HepG2 (cell line): ENCODE measurements around the gene MLLT1. TPM values are rescaled to one million over a fixed set of nuclear protein-coding genes. Genes with fewer than 3 reads are reported as not detected.

Experiments used
- ATAC-seq: fragments of 200-7000 bp; cut with Tn5 transposase; 3 replicates; pipeline ENCODE4 v1.9.1; 2020; ENCODE audit warnings: mild to moderate bottlenecking, moderate library complexity
- BruUV-seq: library from RNA; stranded (reverse); fragments of 400-500 nt; replicated peaks from 2 replicates; lab custom pipeline; 2021; lab: Mats Ljungman, UMichigan
- CTCF ChIA-PET: fragments of 300-600 bp; formaldehyde crosslinking; extraction: SDS; loops from one replicate; lab custom pipeline; 2021; ENCODE audit warnings: low total read pairs, inconsistent platforms, low intra/inter-chr PET ratio; lab: Yijun Ruan, JAX
- POLR2A ChIA-PET: fragments of 350-600 bp; sonication (Branson Sonifier 250); formaldehyde crosslinking; loops from one replicate; lab custom pipeline; 2020; ENCODE audit warnings: antibody characterized with exemption, inconsistent platforms; lab: Yijun Ruan, JAX
- DNase-seq: peaks from one replicate; pipeline ENCODE4 v3.0.0-alpha.2; 2015; ENCODE audit warnings: low spot score
- FAIRE-seq: peaks from 3 replicates; lab custom pipeline; 2011; peaks lifted over from hg19 to GRCh38; lab: Jason Lieb, UNC
- H2AFZ ChIP-seq: one replicate; pipeline ENCODE4 v1.6.1; 2011; ENCODE audit warnings: low read length, inconsistent platforms
- H3K27ac ChIP-seq: fragments of 300-600 bp; 3 replicates; pipeline ENCODE4 v1.8.0; 2011; ENCODE audit warnings: mixed run types, mild to moderate bottlenecking, mixed read lengths, low read length, inconsistent platforms; ENCODE audit not compliant: insufficient read depth; ENCODE audit errors: extremely low read length
- H3K27me3 ChIP-seq, 2 experiments: fragments of 200-600 bp in 1 of 2; 2 replicates in 1 of 2; 3 replicates in 1 of 2; pipeline versions ENCODE4 v1.6.0 to v1.8.0; 2011; ENCODE audit warnings: low read length in 2 of 2, mild to moderate bottlenecking in 2 of 2, moderate library complexity in 2 of 2, inconsistent platforms in 1 of 2; ENCODE audit not compliant: insufficient read depth in 2 of 2, control insufficient read depth in 1 of 2
- H3K36me3 ChIP-seq, 2 experiments: fragments of 200-600 bp in 1 of 2; replicated peaks in 1 of 2; 2 replicates in 1 of 2; 3 replicates in 1 of 2; pipeline versions ENCODE4 v1.5.1 to v1.8.0; 2011; ENCODE audit warnings: low read length in 2 of 2, inconsistent platforms in 1 of 2; ENCODE audit not compliant: insufficient read depth in 2 of 2, control insufficient read depth in 1 of 2
- H3K4me1 ChIP-seq: 2 replicates; pipeline ENCODE4 v1.5.1; 2012; ENCODE audit warnings: low read length, inconsistent platforms; ENCODE audit not compliant: insufficient read depth
- H3K4me2 ChIP-seq: 2 replicates; pipeline ENCODE4 v1.6.0; 2011; ENCODE audit warnings: low read depth, low read length, inconsistent platforms
- H3K4me3 ChIP-seq, 3 experiments: fragments of 200-600 bp in 1 of 3; sonication (generic), shearing (Covaris generic) in 1 of 3; replicated peaks in 1 of 3; 2 replicates each; pipeline ENCODE4 v1.5.1; 2011 to 2016; ENCODE audit warnings: low read length in 3 of 3, inconsistent platforms in 2 of 3, low read depth in 2 of 3, mild to moderate bottlenecking in 2 of 3, control low read depth in 1 of 3, mixed read lengths in 1 of 3; ENCODE audit not compliant: insufficient read depth in 1 of 3
- H3K79me2 ChIP-seq: one replicate; pipeline ENCODE4 v1.6.1; 2011; ENCODE audit warnings: low read length, inconsistent platforms; ENCODE audit not compliant: insufficient read depth
- H3K9ac ChIP-seq: 2 replicates; pipeline ENCODE4 v1.6.0; 2011; ENCODE audit warnings: mild to moderate bottlenecking, low read depth, low read length, inconsistent platforms; ENCODE audit not compliant: insufficient read depth
- H3K9me3 ChIP-seq: 2 replicates; pipeline ENCODE4 v1.5.1; 2012; ENCODE audit warnings: mild to moderate bottlenecking, low read length
- H4K20me1 ChIP-seq: 2 replicates; pipeline ENCODE4 v1.6.0; 2011; ENCODE audit warnings: inconsistent platforms, mild to moderate bottlenecking, low read length, moderate library complexity; ENCODE audit not compliant: insufficient read depth
- ADNP ChIP-seq: sonication (generic); formaldehyde crosslinking; IDR thresholded peaks from 2 replicates; pipeline ENCODE4 v1.4.0; 2020; ENCODE audit warnings: missing genetic modification reagents
- CAMTA2 ChIP-seq: sonication (generic); formaldehyde crosslinking; IDR thresholded peaks from 2 replicates; pipeline ENCODE4 v1.4.0; 2020; ENCODE audit warnings: mild to moderate bottlenecking, missing genetic modification reagents, borderline replicate concordance
- CENPX ChIP-seq: sonication (generic); formaldehyde crosslinking; IDR thresholded peaks from 2 replicates; pipeline ENCODE4 v1.9.0; 2021; ENCODE audit warnings: mild to moderate bottlenecking, missing genetic modification reagents, moderate library complexity
- FOXK2 ChIP-seq: fragments of 450-650 bp; IDR thresholded peaks from 2 replicates; pipeline ENCODE4 v1.6.1; 2016
- HES4 ChIP-seq: sonication (generic); formaldehyde crosslinking; IDR thresholded peaks from 2 replicates; pipeline ENCODE4 v1.9.0; 2021; ENCODE audit warnings: mild to moderate bottlenecking, missing genetic modification reagents, borderline replicate concordance
- HHEX ChIP-seq: IDR thresholded peaks from 2 replicates; pipeline ENCODE4 v1.6.1; 2016; ENCODE audit warnings: control low read depth
- MTF2 ChIP-seq: sonication (generic); formaldehyde crosslinking; IDR thresholded peaks from 2 replicates; pipeline ENCODE4 v1.5.0; 2020; ENCODE audit warnings: missing genetic modification reagents, borderline replicate concordance
- MZF1 ChIP-seq: sonication (generic); formaldehyde crosslinking; IDR thresholded peaks from 2 replicates; pipeline ENCODE4 v1.8.1; 2023; ENCODE audit warnings: mild to moderate bottlenecking, missing genetic modification reagents, borderline replicate concordance
- NFATC3 ChIP-seq: sonication (generic); formaldehyde crosslinking; IDR thresholded peaks from 2 replicates; pipeline ENCODE4 v1.5.1; 2020; ENCODE audit warnings: mild to moderate bottlenecking, missing genetic modification reagents
- NFYC ChIP-seq: IDR thresholded peaks from 2 replicates; pipeline ENCODE4 v1.6.1; 2016; ENCODE audit warnings: missing genetic modification reagents, missing compliant biosample characterization
- NONO ChIP-seq, 2 experiments: fragments of 450-650 bp in 1 of 2; sonication (generic) in 1 of 2; formaldehyde crosslinking in 1 of 2; IDR thresholded peaks in 1 of 2; conservative IDR thresholded peaks in 1 of 2; 2 replicates each; pipeline versions ENCODE4 v1.6.1 to v1.8.0; 2017 to 2022; ENCODE audit warnings: mild to moderate bottlenecking in 1 of 2, missing genetic modification reagents in 1 of 2, moderate library complexity in 1 of 2
- NR1H2 ChIP-seq: sonication (generic); formaldehyde crosslinking; IDR thresholded peaks from 2 replicates; pipeline ENCODE4 v1.8.1; 2022; ENCODE audit warnings: low read depth, missing genetic modification reagents, borderline replicate concordance
- PAXIP1 ChIP-seq: sonication (generic); formaldehyde crosslinking; conservative IDR thresholded peaks from 2 replicates; pipeline ENCODE4 v1.4.0; 2020; ENCODE audit warnings: mild to moderate bottlenecking, missing genetic modification reagents, moderate library complexity
- RXRB ChIP-seq: IDR thresholded peaks from 2 replicates; pipeline ENCODE4 v1.6.1; 2016; ENCODE audit warnings: borderline replicate concordance, missing genetic modification reagents, missing compliant biosample characterization
- SIX4 ChIP-seq: sonication (generic); formaldehyde crosslinking; IDR thresholded peaks from 2 replicates; pipeline ENCODE4 v1.4.0; 2020; ENCODE audit warnings: missing genetic modification reagents
- SP4 ChIP-seq: sonication (generic); formaldehyde crosslinking; IDR thresholded peaks from 2 replicates; pipeline ENCODE4 v1.8.1; 2023; ENCODE audit warnings: mild to moderate bottlenecking, missing genetic modification reagents
- TOPORS ChIP-seq: sonication (generic); formaldehyde crosslinking; IDR thresholded peaks from 2 replicates; pipeline ENCODE4 v1.8.0; 2023; ENCODE audit warnings: mild to moderate bottlenecking, missing genetic modification reagents
- ZBTB37 ChIP-seq: sonication (generic); formaldehyde crosslinking; IDR thresholded peaks from 2 replicates; pipeline ENCODE4 v1.4.0; 2020; ENCODE audit warnings: mild to moderate bottlenecking, missing genetic modification reagents
- ZFP36 ChIP-seq: fragments of 150-350 bp; IDR thresholded peaks from 2 replicates; pipeline ENCODE4 v1.6.1; 2018; ENCODE audit warnings: borderline replicate concordance, low read length, low read depth; ENCODE audit not compliant: partially characterized antibody
- ZNF235 ChIP-seq: sonication (generic); formaldehyde crosslinking; IDR thresholded peaks from 2 replicates; pipeline ENCODE4 v1.8.1; 2023; ENCODE audit warnings: mild to moderate bottlenecking, missing genetic modification reagents, borderline replicate concordance
- WGBS: methylation state at CpG from one replicate; pipeline ENCODE4 v1.1.6; 2017; ENCODE audit warnings: low lambda C conversion rate; 5-methylcytosine and 5-hydroxymethylcytosine counted together
- in situ Hi-C: cut with HindIII; loops from 2 replicates; pipeline ENCODE4 v1.10.0; 2017; ENCODE audit warnings: low pct_unique_long_range_greater_than_20kb; ENCODE audit not compliant: extremely low pct_ligation_motif_present
- intact Hi-C: fragments of 100-400 bp; cut with micrococcal nuclease; formaldehyde crosslinking; loops from one replicate; pipeline ENCODE4 v1.10.0; 2022; ENCODE audit not compliant: unreplicated experiment
- polyA plus RNA-seq, 8 experiments: library from polyadenylated mRNA; depleted of rRNA in 3 of 8; stranded (reverse) in 7 of 8; unstranded in 1 of 8; fragments of >200 nt; fragmentation: Illumina TruSeq in 4 of 8; extraction: Trizol in 4 of 8; gene quantifications; 2 replicates each; pipeline versions ENCODE4 v1.2.1 to v1.2.3, GENCODE V29; 2011 to 2016; ENCODE audit warnings: low read depth in 4 of 8, missing spikeins in 1 of 8, mixed read lengths in 1 of 8; ENCODE audit not compliant: insufficient read depth in 1 of 8
- total RNA-seq, 5 experiments: library from RNA; depleted of rRNA; stranded (reverse); fragments of >200 nt; fragmentation: Illumina TruSeq; extraction: Trizol; gene quantifications; 2 replicates each; pipeline ENCODE4 v1.2.3, GENCODE V29; 2016; ENCODE audit warnings: low read depth in 1 of 5

Gene MLLT1
- total and polyA plus RNA-seq, 2 of the 13 experiments (the other 11 are each of a cell fraction or from before 2014, with no cell fraction given): 11.7 to 12.2 TPM

GRCh38 chr19:6261883-6262282 is 17.9 kb downstream of the MLLT1 start (continued):
- no peak for TF ChIP-seq MZF1 (CRISPR knock-in tag)
- no peak for TF ChIP-seq SIX4 (CRISPR knock-in tag)
- no peak for TF ChIP-seq PAXIP1 (CRISPR knock-in tag)
- TF ChIP-seq RXRB: no peak
- TF ChIP-seq CAMTA2 (CRISPR knock-in tag): no peak
- TF ChIP-seq NFYC: no peak
- no peak for TF ChIP-seq NONO (IDR thresholded peaks at IDR 0.05)
- TF ChIP-seq NONO (CRISPR knock-in tag; conservative IDR thresholded peaks at IDR 0.05): no peak
- TF ChIP-seq, all 625 proteins: peak for 0

- peak; percentile 91 for ATAC-seq
- FAIRE-seq: no peak
- H3K27me3 ChIP-seq: no peaks in the 10 kb centered on the region
- peaks cover 24% of the 10 kb centered on the region for H3K79me2 ChIP-seq
- no peak overlapping the region for H3K4me3 ChIP-seq
- in situ Hi-C loops: no loop called here
- ChIA-PET POLR2A (no interaction called here), CTCF (interaction anchor here (1.5 kb wide), 1 partner anchor 38 kb away, joined by 8 read pairs; no protein-coding TSS in a partner anchor)
- no peak overlapping the region for H3K27ac ChIP-seq
- peak; percentile 28 for DNase-seq
- BruUV-seq: no TSS peak
- H3K4me2 ChIP-seq: no peak overlapping the region
- H4K20me1 ChIP-seq: peaks cover 7% of the 10 kb centered on the region; the same call in 1 of the 2 replicates
- H2AFZ ChIP-seq: no peak overlapping the region
- peaks cover 23 to 64% of the 10 kb centered on the region in 2 experiments; a peak in 4 of 5 replicates for H3K36me3 ChIP-seq
- intact Hi-C loops: no loop called here
- 96% methylated on average over 13 of the region's 30 CpGs for WGBS
- no peak overlapping the region for H3K9ac ChIP-seq
- no peaks in the 10 kb centered on the region for H3K4me1 ChIP-seq
- no peaks in the 10 kb centered on the region for H3K9me3 ChIP-seq
- TF ChIP-seq ADNP (CRISPR knock-in tag) (no peak), HHEX (no peak), FOXK2 (no peak), NFATC3 (no peak), SP4 (CRISPR knock-in tag) (no peak), ZBTB37 (no peak), HES4 (CRISPR knock-in tag) (no peak), CENPX (CRISPR knock-in tag) (no peak), MTF2 (CRISPR knock-in tag) (no peak), ZFP36 (no peak), NR1H2 (CRISPR knock-in tag) (no peak), ZNF235 (CRISPR knock-in tag) (no peak), TOPORS (no peak)
Measured at GRCh38 chr19:6260912-6261650, 18.7 kb downstream of the MLLT1 start.
